ENCODE results near the gene PDS5A.

PDS5A gene

GRCh38 chr4:39893693-39894072, 84.0 kb downstream of the PDS5A start:
- no peak for TF ChIP-seq SPI1 (IDR thresholded peaks at IDR 0.05; ENCODE audit: borderline replicate concordance, low read depth)
- no peak for TF ChIP-seq CTCF (IDR thresholded peaks at IDR 0.05; ENCODE audit: insufficient read depth, low read length)
- no peak for TF ChIP-seq REST (IDR thresholded peaks at IDR 0.05; ENCODE audit: insufficient replicate concordance, low read depth)
- TF ChIP-seq POLR2AphosphoS5 (IDR thresholded peaks at IDR 0.05; ENCODE audit: low read depth), result no peak
- no peak for TF ChIP-seq GABPA (IDR thresholded peaks at IDR 0.05; ENCODE audit: low read depth)
- no peak overlapping the region for H3K27ac ChIP-seq (replicated peaks)
- no peak for DNase-seq (ENCODE audit: low read depth in 1 of 2, low spot score in 1 of 2)
- no peak overlapping the region for H3K4me3 ChIP-seq (replicated peaks; ENCODE audit: insufficient read depth, low read length)
- no peaks in the 10 kb centered on the region for H3K27me3 ChIP-seq (ENCODE audit: insufficient read depth, poor library complexity, severe bottlenecking)

- H3K27me3 ChIP-seq (ENCODE audit: insufficient read depth, poor library complexity, severe bottlenecking), result no peaks in the 10 kb centered on the region
- no peak overlapping the region for H3K4me3 ChIP-seq (replicated peaks; ENCODE audit: insufficient read depth, low read length)
- DNase-seq (ENCODE audit: low read depth in 1 of 2, low spot score in 1 of 2), result no peak
- H3K27ac ChIP-seq (replicated peaks), result no peak overlapping the region
- no peak for TF ChIP-seq SPI1 (IDR thresholded peaks at IDR 0.05; ENCODE audit: borderline replicate concordance, low read depth)
- no peak for TF ChIP-seq REST (IDR thresholded peaks at IDR 0.05; ENCODE audit: insufficient replicate concordance, low read depth)
- TF ChIP-seq CTCF (IDR thresholded peaks at IDR 0.05; ENCODE audit: insufficient read depth, low read length), result no peak
- TF ChIP-seq POLR2AphosphoS5 (IDR thresholded peaks at IDR 0.05; ENCODE audit: low read depth), result no peak
- TF ChIP-seq GABPA (IDR thresholded peaks at IDR 0.05; ENCODE audit: low read depth), result no peak
These were observed 84.6 kb downstream of the PDS5A start for GRCh38 chr4:39892988-39893692.

- Histone ChIP-seq H3K4me3 (replicated peaks; ENCODE audit: insufficient read depth, low read length) (no peak overlapping the region), H3K27ac (replicated peaks) (no peak overlapping the region), H3K27me3 (ENCODE audit: insufficient read depth, poor library complexity, severe bottlenecking) (no peaks in the 10 kb centered on the region)
- DNase-seq (ENCODE audit: low read depth in 1 of 2, low spot score in 1 of 2), result no peak
- TF ChIP-seq GABPA (IDR thresholded peaks at IDR 0.05; ENCODE audit: low read depth), result no peak
- TF ChIP-seq CTCF (IDR thresholded peaks at IDR 0.05; ENCODE audit: insufficient read depth, low read length), result no peak
- TF ChIP-seq REST (IDR thresholded peaks at IDR 0.05; ENCODE audit: insufficient replicate concordance, low read depth), result no peak
These were observed 88.5 kb downstream of the PDS5A start for GRCh38 chr4:39889226-39889625.

Data from HL-60 (cell line).